Measurements from ENCODE around the gene CRABP2.

Gene CRABP2

DNA sequence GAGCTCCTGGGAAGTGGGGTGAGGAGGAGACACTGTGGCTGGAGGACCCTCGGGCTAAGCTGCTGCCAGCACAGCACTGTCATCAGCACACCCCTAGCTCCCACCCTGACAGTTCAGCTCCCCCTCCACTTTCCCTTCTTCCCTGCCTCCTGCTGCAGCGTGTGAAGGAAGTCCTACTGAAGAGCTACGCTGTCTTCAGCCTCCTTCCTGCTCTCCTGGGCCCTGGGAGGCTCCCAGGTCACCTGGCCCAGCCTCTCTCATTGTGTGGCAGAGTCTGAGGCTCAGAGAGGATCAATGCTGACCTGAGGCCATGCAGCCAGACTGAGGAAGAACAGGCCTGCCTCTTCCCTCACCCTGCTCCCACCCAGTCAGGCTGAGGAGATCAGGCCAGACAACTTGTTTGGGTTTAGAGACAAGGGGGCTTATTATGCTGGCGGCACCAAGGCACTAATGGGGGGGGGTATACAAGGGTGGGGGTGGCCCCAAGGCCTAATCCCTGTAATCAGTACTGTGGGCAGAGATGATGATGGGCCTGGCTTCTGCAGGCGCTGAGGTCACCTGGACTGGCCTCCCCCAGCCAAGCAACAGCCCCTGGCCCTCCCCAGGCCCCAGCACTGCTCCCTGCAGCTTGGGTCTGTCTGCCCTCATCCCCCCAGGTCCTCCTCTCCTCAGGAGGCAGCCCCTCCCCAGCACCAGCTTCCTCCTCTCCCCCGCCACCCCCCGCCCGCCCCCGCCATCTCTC is 37.2 kb downstream of the CRABP2 start:
- Histone ChIP-seq H3K4me1 (ENCODE audit: low read depth, poor library complexity, severe bottlenecking) (peaks cover 27% of the 10 kb centered on the region), H3K27ac (no peak overlapping the region), H3K27me3 (ENCODE audit: insufficient read depth, low read depth) (peaks cover 79% of the 10 kb centered on the region), H3K79me2 (ENCODE audit: insufficient read depth, low read depth) (no peaks in the 10 kb centered on the region), H3K4me3 (IDR thresholded peaks at IDR 0.05; ENCODE audit: insufficient read depth, low read depth, low read length) (no peak overlapping the region), H3K4me2 (no peak overlapping the region), H3K36me3 (ENCODE audit: insufficient read depth) (no peaks in the 10 kb centered on the region), H2AFZ (ENCODE audit: low read depth) (no peak overlapping the region), H4K20me1 (ENCODE audit: insufficient read depth) (no peaks in the 10 kb centered on the region), H3K9ac (no peak overlapping the region)
- TF ChIP-seq, protein P1, sequence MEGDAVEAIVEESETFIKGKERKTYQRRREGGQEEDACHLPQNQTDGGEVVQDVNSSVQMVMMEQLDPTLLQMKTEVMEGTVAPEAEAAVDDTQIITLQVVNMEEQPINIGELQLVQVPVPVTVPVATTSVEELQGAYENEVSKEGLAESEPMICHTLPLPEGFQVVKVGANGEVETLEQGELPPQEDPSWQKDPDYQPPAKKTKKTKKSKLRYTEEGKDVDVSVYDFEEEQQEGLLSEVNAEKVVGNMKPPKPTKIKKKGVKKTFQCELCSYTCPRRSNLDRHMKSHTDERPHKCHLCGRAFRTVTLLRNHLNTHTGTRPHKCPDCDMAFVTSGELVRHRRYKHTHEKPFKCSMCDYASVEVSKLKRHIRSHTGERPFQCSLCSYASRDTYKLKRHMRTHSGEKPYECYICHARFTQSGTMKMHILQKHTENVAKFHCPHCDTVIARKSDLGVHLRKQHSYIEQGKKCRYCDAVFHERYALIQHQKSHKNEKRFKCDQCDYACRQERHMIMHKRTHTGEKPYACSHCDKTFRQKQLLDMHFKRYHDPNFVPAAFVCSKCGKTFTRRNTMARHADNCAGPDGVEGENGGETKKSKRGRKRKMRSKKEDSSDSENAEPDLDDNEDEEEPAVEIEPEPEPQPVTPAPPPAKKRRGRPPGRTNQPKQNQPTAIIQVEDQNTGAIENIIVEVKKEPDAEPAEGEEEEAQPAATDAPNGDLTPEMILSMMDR (conservative IDR thresholded peaks at IDR 0.05; ENCODE audit: low read depth, low read length), result no peak

DNA sequence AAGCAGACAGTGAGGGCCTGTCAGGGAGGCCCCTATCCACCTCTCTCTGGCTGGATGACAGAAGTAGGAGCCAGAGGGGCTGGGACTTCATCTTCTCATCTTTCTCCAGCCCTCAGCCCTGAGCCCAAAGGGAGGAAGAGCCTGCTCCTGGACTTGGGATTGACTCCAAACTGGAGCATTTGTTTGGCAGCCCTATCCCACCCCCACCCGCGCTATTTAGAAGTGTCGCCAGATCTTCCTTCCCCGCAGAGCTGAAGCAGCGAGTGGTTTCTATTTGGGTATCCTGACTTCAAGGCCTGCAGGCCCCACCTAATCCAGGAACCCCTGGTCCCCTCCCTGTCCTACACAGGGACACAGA is 37.8 kb downstream of the CRABP2 start:
- peaks cover 32% of the 10 kb centered on the region for H3K4me1 ChIP-seq (ENCODE audit: low read depth, poor library complexity, severe bottlenecking)

DNA sequence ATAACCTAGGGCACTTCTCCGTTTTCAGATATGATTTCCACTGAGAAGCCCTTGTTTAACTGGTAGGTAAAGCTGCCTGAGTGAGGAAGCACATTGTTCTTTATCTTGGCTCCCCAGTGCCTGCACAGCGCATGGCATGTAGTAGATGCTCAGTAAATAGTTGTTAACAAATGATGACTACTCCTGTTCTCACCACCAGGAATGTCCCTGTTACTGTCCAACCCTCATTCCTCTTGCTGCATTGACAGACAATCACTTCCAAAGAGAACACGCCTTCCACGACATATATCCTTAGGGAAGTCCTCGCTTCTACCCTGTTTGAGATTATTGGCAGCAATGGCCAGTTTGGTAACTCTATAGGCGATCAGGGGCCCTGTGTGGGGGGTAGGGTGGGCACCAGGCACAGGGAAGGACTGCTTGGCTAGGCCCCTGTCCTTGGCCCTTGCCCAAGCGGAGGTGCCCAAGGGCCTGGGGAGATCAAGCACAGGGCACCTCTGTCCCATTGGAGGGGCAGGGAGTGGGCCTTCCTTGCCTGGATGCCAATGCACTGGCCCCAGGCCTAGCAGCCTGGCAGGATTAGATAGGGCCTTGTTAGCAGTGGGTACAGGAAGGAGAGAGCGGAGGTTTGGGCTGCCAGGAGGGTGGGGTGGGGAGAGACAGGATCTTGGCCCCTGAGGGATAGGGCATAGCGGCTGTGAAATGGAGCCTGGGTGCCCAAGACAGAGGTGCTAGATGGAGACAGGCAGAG is 38.3 kb downstream of the CRABP2 start:
- Histone ChIP-seq H3K79me2 (ENCODE audit: insufficient read depth, low read depth) (no peaks in the 10 kb centered on the region), H3K4me2 (no peak overlapping the region), H2AFZ (ENCODE audit: low read depth) (no peak overlapping the region), H3K4me3 (IDR thresholded peaks at IDR 0.05; ENCODE audit: insufficient read depth, low read depth, low read length) (no peak overlapping the region), H3K9ac (no peak overlapping the region), H3K27me3 (ENCODE audit: insufficient read depth, low read depth) (peaks cover 70% of the 10 kb centered on the region), H4K20me1 (ENCODE audit: insufficient read depth) (no peaks in the 10 kb centered on the region), H3K36me3 (ENCODE audit: insufficient read depth) (no peaks in the 10 kb centered on the region), H3K27ac (no peak overlapping the region), H3K4me1 (ENCODE audit: low read depth, poor library complexity, severe bottlenecking) (peaks cover 38% of the 10 kb centered on the region)
- TF ChIP-seq, protein P1 (conservative IDR thresholded peaks at IDR 0.05; ENCODE audit: low read depth, low read length), result no peak

More for the DNA sequence above, 37.8 kb downstream of the CRABP2 start:
- TF ChIP-seq, protein P1 (conservative IDR thresholded peaks at IDR 0.05; ENCODE audit: low read depth, low read length), result no peak
- H3K4me2 ChIP-seq, result no peak overlapping the region
- H3K4me3 ChIP-seq (IDR thresholded peaks at IDR 0.05; ENCODE audit: insufficient read depth, low read depth, low read length), result no peak overlapping the region
- H3K27ac ChIP-seq, result no peak overlapping the region
- no peak overlapping the region for H3K9ac ChIP-seq
- H3K79me2 ChIP-seq (ENCODE audit: insufficient read depth, low read depth), result no peaks in the 10 kb centered on the region
- H4K20me1 ChIP-seq (ENCODE audit: insufficient read depth), result no peaks in the 10 kb centered on the region
- no peaks in the 10 kb centered on the region for H3K36me3 ChIP-seq (ENCODE audit: insufficient read depth)
- no peak overlapping the region for H2AFZ ChIP-seq (ENCODE audit: low read depth)
- peaks cover 74% of the 10 kb centered on the region for H3K27me3 ChIP-seq (ENCODE audit: insufficient read depth, low read depth)

DNA sequence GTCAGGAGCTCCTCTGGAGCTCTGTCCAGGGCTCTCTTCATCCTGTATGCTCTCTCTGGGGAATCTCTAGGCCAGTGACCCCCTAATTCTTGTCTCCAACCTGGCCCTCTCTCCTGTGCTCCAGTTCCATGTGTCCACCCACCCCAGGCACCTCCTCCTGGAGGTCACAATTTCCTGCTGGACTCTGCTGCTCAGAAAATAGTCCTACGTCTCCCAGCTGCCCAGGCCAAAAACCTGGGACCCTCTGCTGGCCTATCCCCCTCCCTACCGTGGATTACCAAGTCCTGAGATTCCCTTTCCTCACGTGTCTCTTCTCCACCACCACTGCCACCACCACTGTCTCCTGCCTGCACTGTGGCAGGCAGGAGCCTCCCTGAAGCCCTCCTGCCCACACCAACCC is 39.8 kb downstream of the CRABP2 start:
- no peak overlapping the region for H2AFZ ChIP-seq (ENCODE audit: low read depth)

More for the DNA sequence above, 39.8 kb downstream of the CRABP2 start:
- Histone ChIP-seq H3K27me3 (ENCODE audit: insufficient read depth, low read depth) (peaks cover 68% of the 10 kb centered on the region), H3K36me3 (ENCODE audit: insufficient read depth) (no peaks in the 10 kb centered on the region), H3K4me1 (ENCODE audit: low read depth, poor library complexity, severe bottlenecking) (peaks cover 45% of the 10 kb centered on the region), H3K4me2 (no peak overlapping the region), H3K79me2 (ENCODE audit: insufficient read depth, low read depth) (peaks cover 6% of the 10 kb centered on the region; the same call in 1 of the 2 replicates), H4K20me1 (ENCODE audit: insufficient read depth) (no peaks in the 10 kb centered on the region), H3K27ac (no peak overlapping the region), H3K4me3 (IDR thresholded peaks at IDR 0.05; ENCODE audit: insufficient read depth, low read depth, low read length) (no peak overlapping the region), H3K9ac (no peak overlapping the region)
- TF ChIP-seq, protein P1 (conservative IDR thresholded peaks at IDR 0.05; ENCODE audit: low read depth, low read length), result no peak
